NCI-H748 (cell line): ENCODE measurements around the gene HSD17B14.
"Not testable (repeated sequence)": the region's sequence is repeated elsewhere in the genome, so short reads cannot be mapped to it uniquely, and the experiment has no call there.

Experiments used
- DNase-seq: peaks from one replicate; lab custom pipeline; 2025; ENCODE audit not compliant: unreplicated experiment; lab: John Stamatoyannopoulos, UW

HSD17B14 gene

DNA sequence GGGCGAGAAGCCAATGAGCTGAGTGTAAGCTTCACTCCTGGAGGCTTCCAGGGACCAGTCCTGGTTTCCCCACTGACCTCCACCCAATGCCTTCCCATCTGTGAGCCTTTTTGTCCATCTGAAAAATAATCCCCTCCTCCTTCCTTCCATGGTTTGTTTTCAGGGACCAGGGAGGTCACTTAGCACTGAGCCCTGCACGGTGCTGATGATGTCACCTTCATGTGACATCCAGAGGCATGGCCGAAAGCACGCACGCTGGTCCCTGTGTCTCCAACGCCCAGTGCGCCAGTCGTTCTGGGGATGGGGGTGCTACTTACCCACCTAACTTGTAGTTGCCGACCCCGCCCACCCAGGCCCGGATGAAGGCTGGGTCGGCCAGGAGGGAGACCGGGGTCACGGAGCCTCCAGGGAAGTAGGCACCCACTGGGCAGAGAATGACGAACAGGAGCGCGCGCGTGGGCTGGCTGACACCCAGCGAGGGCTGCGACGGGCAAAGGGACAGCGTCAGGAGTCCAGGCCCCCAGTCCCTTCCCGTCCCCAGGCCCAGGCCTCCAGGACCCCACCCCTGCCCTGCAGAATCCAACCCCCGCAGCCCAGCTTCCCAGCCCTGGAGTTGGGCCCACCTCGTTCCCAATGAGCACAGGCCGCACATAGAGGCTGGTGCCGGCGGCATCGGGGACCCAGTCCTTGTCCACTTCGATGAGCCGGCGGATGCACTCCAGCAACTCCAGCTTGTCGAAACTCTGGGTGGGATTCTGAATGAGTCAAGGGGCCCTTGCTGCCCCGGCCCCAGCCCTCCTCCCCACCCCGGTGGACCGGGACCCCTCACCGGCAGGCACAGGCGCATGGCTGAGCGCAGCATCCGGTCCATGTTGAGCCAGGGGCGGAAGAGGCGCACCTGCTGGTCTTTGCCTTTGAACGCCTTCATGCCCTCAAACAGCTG is 36.7 kb downstream of the HSD17B14 start:
- DNase-seq, result no peak

DNA sequence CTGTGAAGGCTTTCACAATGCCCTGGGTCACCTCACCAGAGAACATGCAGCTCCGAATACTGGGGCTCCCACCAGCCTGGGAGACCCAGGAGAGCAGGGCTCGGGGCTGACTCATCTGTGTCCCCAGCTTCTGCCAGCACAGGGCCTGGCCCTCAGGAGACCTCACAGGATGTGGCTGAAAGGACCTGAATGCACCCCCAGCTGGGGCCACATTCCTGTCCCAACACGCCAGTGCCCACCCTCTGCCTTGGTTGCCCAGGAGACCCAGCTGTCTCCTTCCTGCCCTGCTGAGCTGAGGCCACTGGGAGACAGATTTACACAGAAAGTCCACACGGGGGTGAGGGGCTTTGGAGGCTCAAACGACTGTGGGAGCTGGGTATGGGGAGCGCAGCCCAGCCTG is 37.4 kb downstream of the HSD17B14 start:
- DNase-seq, result no peak

DNA sequence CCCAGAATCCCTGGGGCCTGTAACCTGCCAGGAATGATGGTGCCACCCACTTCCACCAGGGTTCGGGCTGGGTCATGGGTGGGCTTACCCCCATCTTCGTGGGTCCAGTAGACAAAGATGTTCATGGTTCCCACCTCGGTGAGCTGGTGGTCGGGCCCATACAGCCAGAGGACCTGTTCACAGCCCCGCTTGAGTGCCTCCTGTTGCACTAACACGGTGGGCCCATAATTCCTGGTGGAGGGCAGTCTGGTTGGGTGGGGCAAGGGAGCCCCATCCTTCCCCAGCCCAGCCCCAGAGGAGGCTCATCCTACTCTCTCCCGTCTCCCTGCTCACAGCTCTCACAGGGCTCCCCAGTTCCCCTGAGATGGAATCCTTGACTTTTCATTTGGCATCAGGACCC is 39.2 kb downstream of the HSD17B14 start:
- DNase-seq, result no peak

DNA sequence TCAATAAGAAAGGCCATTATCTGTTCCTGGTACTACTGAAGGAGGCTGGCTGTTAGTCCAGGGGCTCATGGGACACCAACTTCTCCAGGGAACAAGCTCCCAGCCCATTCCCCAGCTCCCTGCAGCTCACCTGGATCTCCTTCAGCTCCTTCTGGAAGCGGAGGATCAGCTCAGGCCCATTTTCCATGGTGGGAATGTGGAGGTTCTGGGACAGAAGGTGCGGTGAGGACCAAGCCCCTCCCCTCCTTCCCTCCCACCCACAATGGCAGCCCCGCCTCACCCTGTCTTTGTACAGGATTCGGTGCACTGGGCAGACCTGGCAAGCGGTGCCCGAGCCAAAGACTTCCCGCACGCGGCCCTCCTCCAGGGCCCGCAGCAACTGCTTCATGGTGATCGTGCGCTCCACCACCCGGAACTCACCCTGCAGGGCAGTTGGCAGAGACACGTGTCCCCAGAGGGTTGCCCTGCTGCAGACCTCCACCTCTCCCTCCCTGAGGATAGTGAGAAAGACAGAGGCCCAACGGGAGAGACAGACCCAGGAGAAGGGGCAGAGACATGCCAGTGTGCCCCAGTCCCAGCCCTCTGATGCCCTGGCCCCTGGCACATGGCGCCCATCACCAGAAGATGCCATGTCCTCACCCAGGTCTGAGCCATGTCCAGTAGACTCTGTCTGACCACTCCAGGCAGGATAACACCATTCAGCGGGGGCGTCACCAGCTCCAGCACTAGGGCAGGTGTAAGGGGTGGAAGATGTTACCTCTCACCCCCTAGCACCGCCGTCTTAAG is 39.8 kb downstream of the HSD17B14 start:
- DNase-seq, result no peak

DNA sequence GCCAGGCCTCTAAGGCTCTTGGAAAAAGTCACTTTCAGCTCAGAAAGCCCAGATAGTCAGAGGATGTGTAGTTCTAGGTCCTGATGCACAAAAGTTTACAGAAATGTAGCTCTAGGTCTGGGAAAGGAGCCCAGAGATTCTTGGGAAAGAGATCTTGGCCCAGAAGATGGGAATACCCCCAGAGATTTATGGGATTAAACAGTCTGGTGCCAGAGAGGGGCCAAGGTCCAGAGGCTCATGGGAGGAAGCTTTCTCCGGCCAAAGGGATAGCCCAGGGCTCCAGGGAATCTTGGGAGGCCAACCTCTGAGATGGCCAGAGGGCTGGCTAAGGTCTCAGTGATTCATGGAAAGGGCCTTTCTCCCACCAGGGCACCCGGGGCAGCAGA is 40.6 kb downstream of the HSD17B14 start:
- DNase-seq, result no peak

DNA sequence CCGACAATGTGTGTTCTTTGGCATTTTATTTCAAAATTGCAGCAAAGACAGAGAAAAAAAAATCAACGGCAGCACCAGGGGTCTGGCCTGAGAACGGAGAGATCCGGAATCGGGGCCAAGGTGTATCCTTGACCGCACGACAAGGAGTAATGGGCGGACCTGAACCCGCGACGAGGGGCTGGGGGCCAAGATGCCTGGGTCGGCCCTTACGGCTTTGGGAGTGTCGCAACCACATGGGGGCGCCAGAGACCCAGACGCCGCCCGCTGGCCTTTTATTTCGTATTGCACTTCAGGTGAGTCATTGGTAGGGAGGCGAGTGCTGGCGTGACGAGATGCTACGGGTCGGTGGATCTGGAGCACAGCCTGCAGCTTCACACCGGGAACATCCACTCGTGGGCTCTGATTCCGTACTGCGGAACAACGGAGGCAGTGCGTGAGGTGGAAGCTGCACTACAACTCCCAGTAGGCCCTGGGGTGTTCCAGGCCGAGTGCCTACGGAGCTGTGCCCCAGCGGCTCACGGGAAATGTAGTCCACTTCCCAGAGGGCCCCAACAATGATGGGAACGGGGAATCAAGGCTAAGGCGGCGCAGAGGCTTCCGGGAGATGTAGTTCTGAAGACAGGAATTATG is 41.1 kb downstream of the HSD17B14 start:
- DNase-seq, result peak; percentile 95

DNA sequence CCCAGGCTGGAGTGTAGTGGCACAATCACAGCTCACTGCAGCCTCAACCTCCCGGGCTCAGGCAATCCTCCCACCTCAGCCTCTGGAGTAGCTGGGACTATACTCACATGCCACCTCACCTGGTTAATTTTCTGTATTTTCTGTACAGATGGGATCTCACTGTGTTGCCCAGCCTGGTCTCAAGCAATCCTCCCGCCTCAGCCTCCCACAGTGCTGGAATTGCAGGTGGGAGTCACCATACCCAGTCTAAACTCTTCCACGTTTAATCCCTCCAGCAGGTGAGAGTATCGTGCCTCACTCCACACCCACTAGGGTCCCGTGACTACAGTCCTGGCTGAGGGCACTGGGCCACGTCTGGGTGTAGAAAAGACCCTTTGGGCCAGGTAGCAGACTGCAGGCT is 42.0 kb downstream of the HSD17B14 start:
- no peak for DNase-seq

DNA sequence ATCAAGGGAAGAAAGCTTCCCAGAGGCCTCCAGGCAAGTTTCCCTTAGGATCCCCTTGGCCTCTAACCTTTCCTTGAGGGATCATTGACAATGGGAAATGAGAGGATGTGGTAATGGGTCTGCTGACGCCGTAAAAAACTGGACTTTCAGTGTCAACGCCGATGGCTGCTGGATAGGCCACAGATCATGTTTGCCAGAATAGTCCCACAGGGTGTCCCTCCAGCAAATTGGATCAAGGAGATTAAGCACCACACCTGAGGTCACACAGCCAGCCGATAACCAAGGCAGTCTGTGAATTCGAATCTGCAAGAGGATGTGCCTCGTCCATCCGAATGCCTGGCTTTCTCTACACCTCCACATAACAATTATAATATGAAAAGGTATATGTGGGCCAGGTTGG is 43.0 kb downstream of the HSD17B14 start:
- DNase-seq, result no peak

DNA sequence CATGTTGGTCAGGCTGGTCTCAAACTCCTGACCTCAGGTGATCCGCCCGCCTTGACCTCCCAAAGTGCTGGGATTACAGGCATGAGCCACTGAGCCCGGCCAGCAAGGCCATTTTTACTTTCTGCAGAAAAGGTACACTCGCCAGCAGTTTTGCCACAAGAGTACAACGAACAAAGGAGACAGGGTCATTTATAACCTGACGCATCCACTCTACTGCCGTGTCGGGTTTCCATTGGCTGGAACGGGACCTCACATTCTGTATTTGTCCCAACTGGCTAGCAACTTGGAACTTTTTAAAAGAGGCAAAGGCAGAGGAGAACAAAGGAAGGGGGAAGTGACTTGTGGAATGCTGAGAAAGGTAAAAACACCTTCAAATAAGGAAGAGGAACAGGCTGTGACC is 49.0 kb downstream of the HSD17B14 start:
- not testable (repeated sequence) for DNase-seq

DNA sequence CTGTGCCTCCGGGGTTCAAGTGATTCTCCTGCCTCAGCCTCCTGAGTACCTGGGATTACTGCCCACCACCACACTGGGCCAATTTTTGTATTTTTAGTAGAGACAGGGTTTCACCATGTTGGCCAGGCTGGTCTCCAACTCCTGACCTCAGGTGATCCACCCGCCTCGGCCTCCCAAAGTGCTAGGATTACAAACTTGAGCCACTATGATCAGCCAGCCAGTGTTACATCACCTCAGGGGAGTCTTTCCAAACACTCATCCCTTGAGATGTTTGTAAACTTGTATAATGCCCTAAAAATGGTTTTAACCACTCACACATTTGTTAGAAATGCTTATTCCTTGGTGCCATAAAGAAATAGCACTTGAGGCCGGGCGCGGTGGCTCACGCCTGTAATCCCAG is 49.9 kb downstream of the HSD17B14 start:
- not testable (repeated sequence) for DNase-seq

DNA sequence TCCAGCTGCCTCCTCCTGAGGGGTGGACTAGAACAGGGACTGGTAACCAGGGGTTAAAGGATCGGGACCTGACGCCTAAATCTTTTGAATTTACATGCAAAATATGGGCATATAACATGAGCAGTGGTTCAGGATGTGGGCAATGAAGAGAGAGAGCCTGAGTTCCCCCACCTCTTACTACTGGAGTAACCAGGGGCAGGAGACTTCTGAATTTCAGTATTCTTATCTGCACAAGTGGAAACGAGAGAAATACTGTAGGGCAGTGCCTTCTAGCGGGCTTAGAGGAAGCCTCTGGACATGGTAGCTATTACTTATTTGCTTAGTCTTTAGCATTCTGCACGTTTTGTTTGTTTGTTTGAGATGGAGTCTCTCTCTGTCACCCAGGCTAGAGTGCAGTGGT is 51.8 kb downstream of the HSD17B14 start:
- no peak for DNase-seq

DNA sequence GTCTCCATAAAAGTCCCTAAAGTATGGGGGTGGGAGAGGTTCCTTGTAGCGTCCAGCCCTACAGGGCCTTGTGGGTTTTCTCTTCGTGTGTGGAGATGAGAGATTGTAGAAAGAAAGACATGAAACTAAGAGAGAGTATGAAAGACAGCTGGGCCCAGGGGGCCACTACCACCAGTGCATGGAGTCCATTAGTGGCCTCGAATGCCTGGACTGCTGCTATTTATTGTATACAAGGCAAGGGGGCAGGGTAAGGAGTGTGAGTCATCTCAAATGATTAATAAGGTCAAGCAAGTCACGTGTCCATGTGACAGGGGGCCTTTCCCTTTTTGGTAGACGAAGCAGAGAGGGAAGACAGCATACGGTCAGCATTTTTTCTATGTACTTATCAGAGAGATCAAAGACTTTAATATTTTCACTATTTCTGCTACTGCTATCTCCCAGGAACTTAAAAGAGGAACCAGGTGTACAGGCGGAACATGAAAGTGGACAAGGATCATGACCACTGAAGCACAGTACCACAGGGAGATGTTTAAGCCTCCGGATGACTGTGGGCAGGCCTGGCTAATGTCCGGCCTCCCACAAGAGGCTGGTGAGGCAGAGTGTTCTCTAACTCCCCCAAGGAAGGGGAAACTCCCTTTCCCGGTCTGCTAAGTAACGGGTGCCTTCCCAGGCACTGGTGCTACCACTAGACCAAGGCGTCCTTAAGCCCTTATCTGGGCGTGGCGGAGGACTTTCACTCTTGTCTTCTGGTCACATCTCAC is 55.5 kb downstream of the HSD17B14 start:
- no peak for DNase-seq

DNA sequence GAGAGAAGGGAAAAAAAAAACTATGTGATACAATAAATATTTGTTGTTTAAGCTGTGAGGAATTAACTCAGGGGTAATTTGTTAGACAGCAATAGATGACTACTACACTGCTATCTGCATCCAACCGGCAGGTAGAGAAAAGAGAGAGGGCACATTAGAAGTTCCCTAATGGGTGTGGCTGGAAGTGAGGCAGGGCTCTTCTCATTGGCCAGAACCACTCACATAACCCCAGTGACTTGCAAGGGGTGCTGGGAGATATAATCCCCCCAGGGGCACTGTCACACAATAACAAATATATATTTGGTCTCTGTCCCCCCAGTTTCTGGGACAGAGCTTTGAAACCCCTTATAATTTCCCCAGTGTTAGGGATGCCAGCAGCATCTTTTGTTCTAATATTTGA is 56.7 kb downstream of the HSD17B14 start:
- no peak for DNase-seq

DNA sequence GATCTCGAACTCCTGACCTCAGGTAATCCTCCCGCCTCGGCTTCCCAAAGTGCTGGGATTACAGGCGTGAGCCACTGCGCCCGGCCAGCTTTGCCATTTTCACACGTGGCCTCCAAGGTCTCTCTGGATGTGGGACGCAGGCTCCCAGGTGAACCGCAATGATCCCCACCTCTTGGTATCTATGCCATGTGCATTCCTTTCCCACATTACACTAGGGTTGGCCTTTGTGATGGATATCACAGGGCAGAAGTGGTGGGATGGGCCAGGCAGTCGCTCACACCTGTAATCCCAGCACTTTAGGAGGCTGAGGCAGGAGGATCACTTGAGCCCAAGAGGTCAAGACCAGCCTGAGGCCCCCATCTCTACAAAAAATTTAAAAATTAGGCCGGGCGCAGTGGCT is 58.6 kb downstream of the HSD17B14 start:
- no peak for DNase-seq

DNA sequence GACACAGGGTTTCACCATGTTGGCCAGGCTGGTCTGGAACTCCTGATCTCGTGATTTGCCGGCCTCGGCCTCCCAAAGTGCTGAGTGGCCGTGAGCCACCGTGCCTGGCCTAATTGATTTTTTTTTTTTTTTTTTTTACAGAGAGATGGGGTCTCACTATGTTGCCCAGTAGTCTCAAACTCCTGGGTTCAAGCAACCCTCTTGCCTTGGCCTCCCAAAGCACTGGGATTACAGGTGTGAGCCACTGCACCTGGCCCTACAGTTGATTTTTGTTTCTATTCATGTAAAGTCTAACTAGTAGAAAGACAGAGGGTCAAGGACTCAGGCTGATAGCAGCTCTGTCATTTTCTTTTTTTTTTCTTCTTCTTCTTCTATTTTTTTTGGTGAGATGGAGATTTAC is 59.2 kb downstream of the HSD17B14 start:
- DNase-seq, result no peak

DNA sequence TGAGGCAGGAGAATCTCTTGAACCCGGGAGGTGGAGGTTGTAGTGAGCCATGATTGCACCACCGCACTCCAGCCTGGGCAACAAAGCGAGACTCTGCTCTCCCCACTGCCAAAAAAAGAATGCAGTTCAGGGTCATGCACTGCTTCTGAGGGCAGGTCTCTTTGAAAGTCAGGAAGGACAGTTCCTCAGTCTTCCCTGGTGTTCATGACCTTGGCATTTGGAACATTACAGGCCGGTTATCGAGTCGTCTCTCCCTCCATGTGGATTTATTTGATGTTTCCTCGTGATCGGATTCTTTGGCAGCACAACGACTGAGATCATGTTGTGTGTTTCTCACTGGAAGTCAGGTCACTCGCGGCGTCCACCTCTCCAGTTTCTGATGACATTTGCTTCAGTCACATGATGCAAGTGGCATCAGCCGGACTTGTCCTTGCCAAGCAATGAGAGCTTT is 63.8 kb downstream of the HSD17B14 start:
- DNase-seq, result no peak

DNA sequence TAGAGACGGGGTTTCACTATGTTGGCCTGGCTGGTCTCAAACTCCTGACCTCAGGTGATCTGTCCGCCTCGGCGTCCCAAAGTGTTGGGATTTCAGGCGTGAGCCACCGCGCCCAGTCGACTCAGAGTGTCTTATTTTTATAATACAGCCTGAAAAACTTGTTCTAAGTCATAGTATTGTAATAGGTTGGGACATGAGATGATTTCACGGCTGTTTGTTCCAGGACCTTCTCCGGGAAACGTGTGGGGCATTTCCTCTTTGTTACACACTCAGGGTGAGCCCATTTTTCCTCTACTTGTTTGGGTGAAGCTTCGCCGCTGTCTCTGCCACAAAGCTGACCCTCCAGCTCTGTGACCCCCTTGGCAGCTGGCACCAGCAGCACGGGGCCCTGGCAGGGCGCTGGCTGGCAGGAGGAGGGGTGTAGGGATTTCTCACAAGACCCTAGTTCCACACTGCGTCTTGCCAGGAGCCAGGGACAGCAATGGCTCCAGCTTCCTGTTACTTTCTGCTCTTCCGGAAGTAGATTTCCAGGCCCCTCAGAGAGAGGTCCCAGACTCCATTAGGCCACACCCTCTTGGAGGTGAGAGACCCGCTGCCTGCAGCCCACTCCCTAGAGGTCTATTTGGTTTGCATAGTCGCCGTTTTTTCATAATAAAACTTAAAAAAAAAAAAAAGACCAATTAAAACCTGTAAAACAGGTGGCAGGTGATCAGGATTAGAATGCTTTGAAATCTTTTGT is 65.4 kb downstream of the HSD17B14 start:
- no peak for DNase-seq

DNA sequence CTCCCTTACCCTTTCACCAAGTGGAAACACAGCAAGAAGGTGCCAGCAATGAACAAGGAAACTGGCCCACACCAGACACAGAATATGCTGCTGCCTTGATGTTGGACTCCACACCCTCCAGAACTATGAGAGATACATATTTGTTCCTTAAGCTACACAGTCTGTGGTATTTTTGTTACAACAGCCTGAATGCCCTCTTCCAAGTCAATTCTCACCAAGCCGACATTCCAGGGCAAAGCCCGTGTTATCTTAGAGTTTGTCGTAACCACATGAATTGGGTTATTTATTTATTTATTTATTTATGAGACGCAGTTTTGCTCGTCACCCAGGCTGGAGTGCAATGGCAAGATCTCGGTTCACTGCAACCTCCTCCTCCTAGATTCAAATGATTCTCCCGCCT is 66.0 kb downstream of the HSD17B14 start:
- no peak for DNase-seq

DNA sequence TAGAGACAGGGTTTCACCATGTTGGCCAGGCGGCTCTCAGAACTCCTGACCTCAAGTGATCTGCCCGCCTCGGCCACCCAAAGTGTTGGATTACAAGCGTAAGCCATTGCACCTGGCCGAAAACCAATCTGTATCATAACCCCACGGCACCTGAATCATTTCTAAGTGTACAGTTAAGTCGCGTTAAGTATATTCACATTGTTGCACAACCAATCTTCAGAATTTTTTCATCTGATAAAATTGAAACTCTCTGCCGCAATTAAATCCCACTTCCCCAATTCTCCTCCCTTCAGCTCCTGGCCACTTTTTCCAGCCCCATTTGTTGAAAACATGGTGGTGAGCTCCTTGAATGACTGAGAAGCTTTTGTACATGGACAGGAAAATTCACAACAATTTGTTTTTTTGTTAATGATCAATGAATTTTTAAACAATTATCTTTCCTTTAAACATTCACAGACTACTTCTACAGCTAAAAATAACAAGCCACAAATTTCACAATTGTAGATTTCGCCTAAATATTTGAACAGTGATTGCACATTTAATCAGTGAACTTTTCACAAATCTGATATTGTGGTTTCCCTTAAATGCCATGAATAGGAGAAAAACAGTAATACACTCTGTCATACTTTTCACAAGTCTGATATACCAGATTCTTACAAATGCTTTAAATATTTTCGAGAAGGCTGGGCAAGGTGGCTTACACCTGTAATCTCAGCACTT is 67.1 kb downstream of the HSD17B14 start:
- DNase-seq, result no peak
